HEK293 (cell line): ENCODE results near the gene OLA1.

Experiments
- CTCF ChIP-seq: fragments of 450-650 bp; formaldehyde crosslinking; IDR thresholded peaks from 2 replicates; pipeline ENCODE4 v1.5.1; 2016; ENCODE audit warnings: missing biosample characterization, missing genetic modification characterization
- REST ChIP-seq: fragments of 450-650 bp; formaldehyde crosslinking; IDR thresholded peaks from 2 replicates; pipeline ENCODE4 v1.5.1; 2016; ENCODE audit warnings: missing biosample characterization, missing genetic modification characterization
- ZNF555 ChIP-seq: fragments of 450-650 bp; formaldehyde crosslinking; conservative IDR thresholded peaks from 2 replicates; pipeline ENCODE4 v1.5.1; 2017; ENCODE audit warnings: missing biosample characterization, mild to moderate bottlenecking, missing genetic modification characterization, inconsistent platforms

- TF ChIP-seq ZNF555 (tag by site-specific recombination) (no peak), REST (tag by site-specific recombination) (no peak), CTCF (tag by site-specific recombination) (no peak)
These were observed 90.3 kb downstream of the OLA1 start for GRCh38 chr2:174158003-174158402.
